ENCODE data around the gene ADGRF3. TPM values are rescaled to one million over a fixed set of nuclear protein-coding genes. Genes with fewer than 3 reads are reported as not detected.

ADGRF3 gene
- total RNA-seq, 2 donors from 2014 or later, result 0.34 TPM; not detected in 1

GRCh38 chr2:26345283-26345544, 1.4 kb downstream of the ADGRF3 start:
- 0% methylated on average over 9 of the region's 9 CpGs for WGBS
- intact Hi-C loops (cut with DNase I), result loop anchor here (5.0 to 10.0 kb wide), 2 partner anchors 103 to 730 kb away; partner anchors contain the start of genes EMILIN1, HADHA, HADHB and OST4
- DNase-seq (ENCODE audit: low spot score), result no peak
- no peaks in the 10 kb centered on the region for H3K4me1 ChIP-seq (replicated peaks)
- no peaks in the 10 kb centered on the region for H3K27me3 ChIP-seq (replicated peaks; ENCODE audit: insufficient read depth)
- peak overlapping the region; percentile 87 to 95 for H3K4me3 ChIP-seq
- peak overlapping the region; percentile 96 to 97 for H3K27ac ChIP-seq
- H3K9me3 ChIP-seq, result no peaks in the 10 kb centered on the region
- TF ChIP-seq POLR2A (IDR thresholded peaks at IDR 0.05) (no peak), CTCF (IDR thresholded peaks at IDR 0.05) (no peak), POLR2AphosphoS5 (IDR thresholded peaks at IDR 0.05) (no peak)
- H3K36me3 ChIP-seq, result no peaks in the 10 kb centered on the region

GRCh38 chr2:26344581-26345282, 1.9 kb downstream of the ADGRF3 start:
- H3K27ac ChIP-seq, result peak overlapping the region; percentile 96 to 97
- DNase-seq (ENCODE audit: low spot score), result peak; percentile 11
- peak overlapping the region; percentile 87 to 95 for H3K4me3 ChIP-seq
- H3K4me1 ChIP-seq (replicated peaks), result no peaks in the 10 kb centered on the region
- 33% methylated on average over 17 of the region's 17 CpGs for WGBS
- intact Hi-C loops (cut with DNase I), result loop anchor here (5.0 to 10.0 kb wide), 2 partner anchors 102 to 730 kb away; partner anchors contain the start of genes EMILIN1, HADHA, HADHB and OST4
- no peaks in the 10 kb centered on the region for H3K36me3 ChIP-seq
- H3K9me3 ChIP-seq, result no peaks in the 10 kb centered on the region
- TF ChIP-seq POLR2AphosphoS5 (IDR thresholded peaks at IDR 0.05) (no peak), POLR2A (IDR thresholded peaks at IDR 0.05) (no peak), CTCF (IDR thresholded peaks at IDR 0.05) (no peak)
- no peaks in the 10 kb centered on the region for H3K27me3 ChIP-seq (replicated peaks; ENCODE audit: insufficient read depth)

- TF ChIP-seq POLR2AphosphoS5 (IDR thresholded peaks at IDR 0.05), result no peak
- TF ChIP-seq CTCF (IDR thresholded peaks at IDR 0.05), result no peak
- no peak for TF ChIP-seq POLR2A (IDR thresholded peaks at IDR 0.05)
- Histone ChIP-seq H3K4me3 (no peak overlapping the region), H3K27ac (no peak overlapping the region), H3K36me3 (no peaks in the 10 kb centered on the region), H3K4me1 (replicated peaks) (no peaks in the 10 kb centered on the region), H3K27me3 (replicated peaks; ENCODE audit: insufficient read depth) (no peaks in the 10 kb centered on the region), H3K9me3 (no peaks in the 10 kb centered on the region)
- intact Hi-C loops (cut with DNase I), result loop anchor here (10.0 kb wide), 1 partner anchor 734 kb away; the partner anchor contains the start of genes EMILIN1 and OST4
- 60% methylated on average over 3 of the region's 3 CpGs for WGBS
- no peak for DNase-seq (ENCODE audit: low spot score)
Observed at GRCh38 chr2:26340831-26341230, 5.8 kb downstream of the ADGRF3 start.

GRCh38 chr2:26337298-26337697, 9.3 kb downstream of the ADGRF3 start:
- no peaks in the 10 kb centered on the region for H3K9me3 ChIP-seq
- no peak overlapping the region for H3K27ac ChIP-seq
- DNase-seq (ENCODE audit: low spot score), result no peak
- no peaks in the 10 kb centered on the region for H3K36me3 ChIP-seq
- intact Hi-C loops (cut with DNase I), result no loop called here
- WGBS, result 88% methylated on average over 2 of the region's 2 CpGs
- no peaks in the 10 kb centered on the region for H3K27me3 ChIP-seq (replicated peaks; ENCODE audit: insufficient read depth)
- H3K4me1 ChIP-seq (replicated peaks), result no peaks in the 10 kb centered on the region
- H3K4me3 ChIP-seq, result no peak overlapping the region
- TF ChIP-seq POLR2A (IDR thresholded peaks at IDR 0.05), result no peak

- TF ChIP-seq POLR2AphosphoS5 (IDR thresholded peaks at IDR 0.05), result no peak
- no peak for TF ChIP-seq CTCF (IDR thresholded peaks at IDR 0.05)
- no peak for TF ChIP-seq POLR2A (IDR thresholded peaks at IDR 0.05)
- DNase-seq (ENCODE audit: low spot score), result no peak
- WGBS, result 92% methylated on average over 2 of the region's 2 CpGs
- no peak overlapping the region for H3K27ac ChIP-seq
- no peaks in the 10 kb centered on the region for H3K36me3 ChIP-seq
- H3K4me3 ChIP-seq, result no peak overlapping the region
- H3K4me1 ChIP-seq (replicated peaks), result no peaks in the 10 kb centered on the region
- no peaks in the 10 kb centered on the region for H3K9me3 ChIP-seq
- intact Hi-C loops (cut with DNase I), result no loop called here
- H3K27me3 ChIP-seq (replicated peaks; ENCODE audit: insufficient read depth), result no peaks in the 10 kb centered on the region
Observed at GRCh38 chr2:26336719-26337118, 9.9 kb downstream of the ADGRF3 start.
